HG03571 (cell line): ENCODE results near the gene NRDE2.

Experiments used
- ATAC-seq: cut with Tn5 transposase; IDR thresholded peaks from one replicate; pipeline ENCODE4 v1.9.1; 2021; ENCODE audit not compliant: unreplicated experiment

The NRDE2 gene

GRCh38 chr14:90300611-90301047 lies 31.1 kb downstream of the NRDE2 start:
- ATAC-seq: no peak

- no peak for ATAC-seq
These were observed 32.3 kb downstream of the NRDE2 start for GRCh38 chr14:90299408-90299807.

GRCh38 chr14:90297876-90298629 lies 33.7 kb downstream of the NRDE2 start:
- no peak for ATAC-seq

GRCh38 chr14:90296641-90297040 lies 35.1 kb downstream of the NRDE2 start:
- no peak for ATAC-seq

- no peak for ATAC-seq
These were observed 35.7 kb downstream of the NRDE2 start for GRCh38 chr14:90295870-90296516.

GRCh38 chr14:90294872-90295271 lies 36.9 kb downstream of the NRDE2 start:
- ATAC-seq: no peak

- no peak for ATAC-seq
These were observed 37.7 kb downstream of the NRDE2 start for GRCh38 chr14:90293766-90294730.

GRCh38 chr14:90291699-90292098 lies 40.0 kb downstream of the NRDE2 start:
- ATAC-seq: no peak

GRCh38 chr14:90290337-90291011 lies 41.3 kb downstream of the NRDE2 start:
- no peak for ATAC-seq

GRCh38 chr14:90288651-90289355 lies 42.9 kb downstream of the NRDE2 start:
- peak; percentile 75 for ATAC-seq

- ATAC-seq: no peak
These were observed 44.0 kb downstream of the NRDE2 start for GRCh38 chr14:90287791-90288190.

- ATAC-seq: no peak
These were observed 50.0 kb downstream of the NRDE2 start for GRCh38 chr14:90281756-90282155.

GRCh38 chr14:90281261-90281660 lies 50.5 kb downstream of the NRDE2 start:
- ATAC-seq: no peak

GRCh38 chr14:90280096-90280495 lies 51.6 kb downstream of the NRDE2 start:
- ATAC-seq: no peak

GRCh38 chr14:90278199-90279175 lies 53.3 kb downstream of the NRDE2 start:
- ATAC-seq: no peak

GRCh38 chr14:90277581-90278198 lies 54.1 kb downstream of the NRDE2 start:
- ATAC-seq: no peak

GRCh38 chr14:90276646-90277367 lies 54.9 kb downstream of the NRDE2 start:
- no peak for ATAC-seq

GRCh38 chr14:90275820-90276219 lies 55.9 kb downstream of the NRDE2 start:
- no peak for ATAC-seq
